Fibroblast of lung (primary cell): ENCODE data around the gene IL31RA. TPM values are rescaled to one million over a fixed set of nuclear protein-coding genes. Genes with fewer than 3 reads are reported as not detected.

ENCODE experiments used
- DNase-seq, 2 donors: peaks; one replicate each; pipeline versions ENCODE4 v3.0.0 to v3.0.0-alpha.2; 2010; ENCODE audit warnings: low read depth in 2 of 2
- H2AFZ ChIP-seq: 2 replicates; pipeline ENCODE4 v1.5.1; 2012; ENCODE audit warnings: low read length, control low read depth, inconsistent platforms
- H3K27ac ChIP-seq: 2 replicates; pipeline ENCODE4 v1.5.1; 2011; ENCODE audit warnings: low read length, control low read depth; ENCODE audit not compliant: insufficient read depth
- H3K27me3 ChIP-seq: 2 replicates; pipeline ENCODE4 v1.5.1; 2011; ENCODE audit warnings: mild to moderate bottlenecking, low read length; ENCODE audit not compliant: control insufficient read depth, insufficient read depth
- H3K36me3 ChIP-seq: 2 replicates; pipeline ENCODE4 v1.5.1; 2011; ENCODE audit warnings: low read length; ENCODE audit not compliant: control insufficient read depth, insufficient read depth
- H3K4me1 ChIP-seq: 2 replicates; pipeline ENCODE4 v1.5.1; 2011; ENCODE audit warnings: low read length; ENCODE audit not compliant: control insufficient read depth, insufficient read depth; ENCODE audit errors: extremely low read depth
- H3K4me2 ChIP-seq: 2 replicates; pipeline ENCODE4 v1.5.1; 2011; ENCODE audit warnings: low read length, control low read depth; ENCODE audit not compliant: insufficient read depth; ENCODE audit errors: extremely low read depth
- H3K4me3 ChIP-seq, 4 experiments: fragments of 200-600 bp in 1 of 4; sonication (generic) in 1 of 4; replicated peaks in 1 of 4; 2 replicates each; pipeline ENCODE4 v1.5.1; 2011 to 2016; ENCODE audit warnings: low read length in 4 of 4, low read depth in 3 of 4, mild to moderate bottlenecking in 3 of 4, control low read depth in 2 of 4, inconsistent platforms in 1 of 4, mixed read lengths in 1 of 4; ENCODE audit not compliant: insufficient read depth in 1 of 4; ENCODE audit errors: control extremely low read depth in 1 of 4
- H3K79me2 ChIP-seq: 2 replicates; pipeline ENCODE4 v1.5.1; 2012; ENCODE audit warnings: mild to moderate bottlenecking, low read length, inconsistent platforms; ENCODE audit not compliant: control insufficient read depth, insufficient read depth
- H3K9ac ChIP-seq: 2 replicates; pipeline ENCODE4 v1.5.1; 2011; ENCODE audit warnings: mild to moderate bottlenecking, low read length, control low read depth; ENCODE audit not compliant: insufficient read depth
- H3K9me3 ChIP-seq: 2 replicates; pipeline ENCODE4 v1.5.1; 2012; ENCODE audit warnings: low read depth, low read length; ENCODE audit not compliant: control insufficient read depth, insufficient read depth
- H4K20me1 ChIP-seq: 2 replicates; pipeline ENCODE4 v1.5.1; 2011; ENCODE audit warnings: low read length; ENCODE audit not compliant: control insufficient read depth, insufficient read depth; ENCODE audit errors: extremely low read depth
- EZH2 ChIP-seq: IDR thresholded peaks from 2 replicates; pipeline ENCODE4 v1.5.1; 2012; ENCODE audit warnings: low read length, control low read depth, mild to moderate bottlenecking; ENCODE audit errors: missing control alignments
- polyA plus RNA-seq, 2 donors: library from polyadenylated mRNA; depleted of rRNA in 1 of 2; stranded (reverse) in 1 of 2; unstranded in 1 of 2; fragments of >200 nt; gene quantifications; 2 replicates each; pipeline ENCODE4 v1.2.1, GENCODE V29; 2011 to 2012; ENCODE audit warnings: missing spikeins in 1 of 2
- total RNA-seq: library from RNA; depleted of rRNA; stranded (reverse); fragments of >200 nt; gene quantifications from 2 replicates; pipeline ENCODE4 v1.2.1, GENCODE V29; 2014
- TF ChIP-seq, protein P1 (sequence below), 2 donors: IDR thresholded peaks in 1 of 2; conservative IDR thresholded peaks in 1 of 2; 1 replicate in 1 of 2; 2 replicates in 1 of 2; pipeline ENCODE4 v1.5.1; 2011 to 2012; ENCODE audit warnings: low read length in 2 of 2, control low read depth in 1 of 2, inconsistent platforms in 1 of 2, low read depth in 1 of 2, mild to moderate bottlenecking in 1 of 2

The IL31RA gene
- total and polyA plus RNA-seq, 2 donors (not counting 1 experiment from before 2014, with no cell fraction given): 0.28 to 2.6 TPM

DNA sequence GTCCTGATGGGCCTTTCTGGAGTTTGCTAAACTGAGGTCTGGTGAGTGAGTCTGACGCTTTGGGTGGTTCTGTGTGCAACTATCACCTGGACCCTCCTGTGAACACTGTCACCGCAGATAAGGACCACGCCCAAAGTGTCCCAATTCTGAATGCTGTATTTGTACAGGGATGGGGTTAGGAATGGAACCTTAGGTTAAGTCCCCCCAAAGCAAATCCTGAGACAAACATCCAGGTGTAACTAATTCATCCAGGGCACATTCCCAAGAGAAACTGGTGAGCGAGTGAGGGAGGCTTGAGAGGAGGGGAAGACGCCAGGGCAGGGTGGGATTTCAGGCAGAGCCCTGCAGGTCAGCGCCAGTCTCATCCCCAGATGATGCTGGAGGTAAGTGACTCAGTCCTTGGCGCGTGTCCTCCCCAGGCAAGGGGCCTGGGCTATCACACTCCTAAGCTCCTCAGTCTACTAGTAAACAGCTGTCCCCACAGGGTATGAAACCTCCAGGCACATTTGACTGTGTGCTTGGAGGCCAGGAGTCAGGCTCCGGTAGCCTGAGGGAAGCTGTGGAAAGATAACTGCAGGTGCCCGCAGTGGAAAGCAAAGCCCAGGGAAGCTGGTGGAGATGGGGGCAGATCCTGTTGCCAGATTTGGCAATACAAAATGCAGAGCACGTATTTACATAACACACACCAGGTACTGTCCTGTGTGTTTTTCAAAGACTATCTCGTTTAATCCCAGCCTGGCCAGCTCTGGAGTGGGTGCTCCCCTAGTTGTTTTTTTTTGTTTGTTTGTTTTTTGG lies 76.9 kb downstream of the IL31RA start:
- Histone ChIP-seq H2AFZ (no peak overlapping the region), H3K79me2 (no peaks in the 10 kb centered on the region), H3K4me3 (no peak overlapping the region), H3K4me2 (no peak overlapping the region), H3K27me3 (no peaks in the 10 kb centered on the region), H3K9me3 (no peaks in the 10 kb centered on the region), H3K36me3 (no peaks in the 10 kb centered on the region), H4K20me1 (no peaks in the 10 kb centered on the region), H3K9ac (no peak overlapping the region), H3K4me1 (no peaks in the 10 kb centered on the region), H3K27ac (no peak overlapping the region)
- no peak for TF ChIP-seq EZH2
- DNase-seq: no peak

DNA sequence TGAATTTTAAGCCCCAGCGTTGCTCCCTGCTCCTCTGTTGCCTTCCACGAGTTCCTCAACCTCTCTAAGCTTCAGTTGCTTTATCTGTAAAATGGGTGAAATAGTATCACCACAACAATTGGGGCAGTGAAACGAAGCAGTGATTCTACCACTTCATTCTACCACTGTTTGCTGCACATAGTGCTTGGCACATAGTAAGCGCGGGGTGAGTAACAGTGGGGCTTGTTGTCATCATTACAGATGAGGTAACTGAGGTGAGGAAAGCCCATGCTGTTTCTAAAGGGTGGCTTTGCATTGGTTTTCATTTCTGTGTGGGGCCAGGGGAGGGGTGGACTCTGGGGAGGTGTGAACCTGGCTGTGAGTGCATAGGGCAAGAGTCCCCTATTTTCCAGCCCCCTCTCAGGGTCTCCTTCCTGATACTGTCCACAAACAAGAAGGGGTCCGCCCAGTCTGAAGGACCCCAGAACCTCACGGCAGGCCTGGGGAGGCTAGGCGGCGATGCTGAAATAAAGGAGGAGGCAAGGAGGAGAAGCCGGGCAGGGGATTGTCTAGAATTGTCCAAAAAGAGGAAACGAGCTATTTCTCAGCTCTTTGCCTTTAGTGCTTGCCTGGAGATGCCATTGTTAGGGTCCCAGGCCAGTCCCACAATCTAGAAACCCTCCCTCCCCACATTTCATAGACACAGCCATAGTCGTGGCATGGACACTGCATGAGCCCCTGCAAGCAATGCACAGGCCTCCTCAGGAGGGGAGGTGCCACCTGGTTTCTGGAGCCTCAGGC lies 78.1 kb downstream of the IL31RA start:
- no peak for DNase-seq
- no peak overlapping the region for H3K4me2 ChIP-seq
- H3K79me2 ChIP-seq: no peaks in the 10 kb centered on the region
- no peaks in the 10 kb centered on the region for H3K9me3 ChIP-seq
- H2AFZ ChIP-seq: no peak overlapping the region
- H3K27me3 ChIP-seq: no peaks in the 10 kb centered on the region
- no peak overlapping the region for H3K4me3 ChIP-seq
- no peaks in the 10 kb centered on the region for H3K36me3 ChIP-seq
- TF ChIP-seq, protein P1, sequence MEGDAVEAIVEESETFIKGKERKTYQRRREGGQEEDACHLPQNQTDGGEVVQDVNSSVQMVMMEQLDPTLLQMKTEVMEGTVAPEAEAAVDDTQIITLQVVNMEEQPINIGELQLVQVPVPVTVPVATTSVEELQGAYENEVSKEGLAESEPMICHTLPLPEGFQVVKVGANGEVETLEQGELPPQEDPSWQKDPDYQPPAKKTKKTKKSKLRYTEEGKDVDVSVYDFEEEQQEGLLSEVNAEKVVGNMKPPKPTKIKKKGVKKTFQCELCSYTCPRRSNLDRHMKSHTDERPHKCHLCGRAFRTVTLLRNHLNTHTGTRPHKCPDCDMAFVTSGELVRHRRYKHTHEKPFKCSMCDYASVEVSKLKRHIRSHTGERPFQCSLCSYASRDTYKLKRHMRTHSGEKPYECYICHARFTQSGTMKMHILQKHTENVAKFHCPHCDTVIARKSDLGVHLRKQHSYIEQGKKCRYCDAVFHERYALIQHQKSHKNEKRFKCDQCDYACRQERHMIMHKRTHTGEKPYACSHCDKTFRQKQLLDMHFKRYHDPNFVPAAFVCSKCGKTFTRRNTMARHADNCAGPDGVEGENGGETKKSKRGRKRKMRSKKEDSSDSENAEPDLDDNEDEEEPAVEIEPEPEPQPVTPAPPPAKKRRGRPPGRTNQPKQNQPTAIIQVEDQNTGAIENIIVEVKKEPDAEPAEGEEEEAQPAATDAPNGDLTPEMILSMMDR (conservative IDR thresholded peaks at IDR 0.05 in 1 of 2, IDR thresholded peaks at IDR 0.05 in 1 of 2; ENCODE audit: low read depth in 1 of 2, low read length in 2 of 2): no peak
- TF ChIP-seq EZH2: no peak
- no peak overlapping the region for H3K9ac ChIP-seq
- no peaks in the 10 kb centered on the region for H4K20me1 ChIP-seq
- no peak overlapping the region for H3K27ac ChIP-seq
- no peaks in the 10 kb centered on the region for H3K4me1 ChIP-seq

DNA sequence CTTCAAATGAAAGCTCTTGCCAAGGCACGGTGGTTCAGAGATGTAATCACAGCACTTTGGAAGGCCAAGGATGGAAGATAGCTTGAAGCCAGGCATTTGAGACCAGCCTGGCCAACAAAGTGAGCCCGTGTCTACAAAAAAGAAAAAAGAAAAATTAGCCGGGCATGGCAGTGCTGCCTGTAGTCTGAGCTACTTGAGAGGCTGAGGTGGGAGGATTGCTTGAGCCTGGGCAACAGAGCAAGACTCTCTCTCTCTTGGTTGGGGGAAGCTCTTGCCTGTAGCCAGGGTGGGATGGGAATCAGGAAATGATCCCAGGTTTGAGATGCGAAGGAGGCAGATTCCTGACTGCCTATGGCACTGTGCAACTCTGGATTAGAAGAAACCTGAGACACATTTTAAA lies 81.5 kb downstream of the IL31RA start:
- Histone ChIP-seq H2AFZ (no peak overlapping the region), H3K9me3 (no peaks in the 10 kb centered on the region), H3K4me3 (no peak overlapping the region), H3K36me3 (no peaks in the 10 kb centered on the region), H3K4me2 (no peak overlapping the region), H3K4me1 (peaks cover 2% of the 10 kb centered on the region), H3K27ac (no peak overlapping the region), H3K9ac (no peak overlapping the region), H3K79me2 (no peaks in the 10 kb centered on the region), H4K20me1 (peaks cover 1% of the 10 kb centered on the region), H3K27me3 (no peaks in the 10 kb centered on the region)
- no peak for DNase-seq
- TF ChIP-seq EZH2: no peak
- TF ChIP-seq, protein P1 (conservative IDR thresholded peaks at IDR 0.05 in 1 of 2, IDR thresholded peaks at IDR 0.05 in 1 of 2; ENCODE audit: low read depth in 1 of 2, low read length in 2 of 2): no peak
